Retina (tissue), 1 donor: ENCODE measurements around the gene BTLA.
"Not testable (repeated sequence)": the region's sequence is repeated elsewhere in the genome, so short reads cannot be mapped to it uniquely, and the experiment has no call there.

Experiments
- DNase-seq: peaks from one replicate; pipeline ENCODE4 v3.0.0-alpha.2; 2016

Gene BTLA

GRCh38 chr3:112498914-112499711 lies at the start of gene BTLA:
TSS of gene BTLA (minus strand) at chr3:112499472. CDS start at chr3:112499358, 114 bp downstream.
- DNase-seq = no peak

- DNase-seq = no peak
Measured at GRCh38 chr3:112546216-112546759, 47.0 kb upstream of the BTLA start.

GRCh38 chr3:112539825-112540650 lies 40.8 kb upstream of the BTLA start:
- DNase-seq = no peak

- no peak for DNase-seq
Measured at GRCh38 chr3:112531358-112531781, 32.1 kb upstream of the BTLA start.

- no peak for DNase-seq
Measured at GRCh38 chr3:112530573-112530972, 31.3 kb upstream of the BTLA start.

- not testable (repeated sequence) for DNase-seq
Measured at GRCh38 chr3:112524127-112524526, 24.9 kb upstream of the BTLA start.

GRCh38 chr3:112519424-112520001 lies 20.2 kb upstream of the BTLA start:
- DNase-seq = peak; percentile 13

- DNase-seq = not testable (repeated sequence)
Measured at GRCh38 chr3:112518970-112519369, 19.7 kb upstream of the BTLA start.

GRCh38 chr3:112514527-112515128 lies 15.4 kb upstream of the BTLA start:
- DNase-seq = no peak

- no peak for DNase-seq
Measured at GRCh38 chr3:112512320-112512719, 13.0 kb upstream of the BTLA start.

GRCh38 chr3:112508860-112509259 lies 9.6 kb upstream of the BTLA start:
- DNase-seq = no peak

- no peak for DNase-seq
Measured at GRCh38 chr3:112508261-112508660, 9.0 kb upstream of the BTLA start.

- no peak for DNase-seq
Measured at GRCh38 chr3:112505907-112506306, 6.6 kb upstream of the BTLA start.

GRCh38 chr3:112504123-112504522 lies 4.9 kb upstream of the BTLA start:
- DNase-seq = no peak

- DNase-seq = no peak
Measured at GRCh38 chr3:112503304-112503972, 4.2 kb upstream of the BTLA start.

- DNase-seq = no peak
Measured at GRCh38 chr3:112500621-112501020, 1.3 kb upstream of the BTLA start.

GRCh38 chr3:112497897-112498548 lies 1.2 kb downstream of the BTLA start:
- DNase-seq = no peak

- DNase-seq = no peak
Measured at GRCh38 chr3:112496366-112497067, 2.8 kb downstream of the BTLA start.

GRCh38 chr3:112494448-112494767 lies 4.9 kb downstream of the BTLA start:
- DNase-seq = not testable (repeated sequence)

GRCh38 chr3:112492124-112492523 lies 7.1 kb downstream of the BTLA start:
- no peak for DNase-seq

GRCh38 chr3:112491373-112491772 lies 7.9 kb downstream of the BTLA start:
- no peak for DNase-seq
